HG03025 (cell line): ENCODE results near the gene KCND1.

Experiments used
- ATAC-seq: cut with Tn5 transposase; IDR thresholded peaks from one replicate; pipeline ENCODE4 v1.9.1; 2021; ENCODE audit warnings: mild to moderate bottlenecking, moderate library complexity; ENCODE audit not compliant: unreplicated experiment, low FRiP score

The KCND1 gene

GRCh38 chrX:48975541-48975940 is 3.9 kb upstream of the KCND1 start:
- ATAC-seq = no peak

- ATAC-seq = no peak
Measured at GRCh38 chrX:48975041-48975440, 3.4 kb upstream of the KCND1 start.

GRCh38 chrX:48974574-48974973 is 2.9 kb upstream of the KCND1 start:
- no peak for ATAC-seq

- no peak for ATAC-seq
Measured at GRCh38 chrX:48974033-48974432, 2.4 kb upstream of the KCND1 start.

GRCh38 chrX:48972220-48973164 is 848 bp upstream of the KCND1 start:
- ATAC-seq = no peak

- no peak for ATAC-seq
Measured at GRCh38 chrX:48969471-48969870, 2.2 kb downstream of the KCND1 start.

GRCh38 chrX:48968377-48968776 is 3.3 kb downstream of the KCND1 start:
- ATAC-seq = no peak

GRCh38 chrX:48966796-48967579 is 4.7 kb downstream of the KCND1 start:
- no peak for ATAC-seq

- ATAC-seq = no peak
Measured at GRCh38 chrX:48965959-48966358, 5.7 kb downstream of the KCND1 start.

GRCh38 chrX:48961585-48962091 is 10.0 kb downstream of the KCND1 start:
- ATAC-seq = no peak

- no peak for ATAC-seq
Measured at GRCh38 chrX:48960291-48960690, 11.4 kb downstream of the KCND1 start.

- ATAC-seq = peak; percentile 2
Measured at GRCh38 chrX:48958635-48959094, 13.0 kb downstream of the KCND1 start.

GRCh38 chrX:48957827-48958634 is 13.6 kb downstream of the KCND1 start:
- peak; percentile 73 for ATAC-seq

GRCh38 chrX:48957477-48957826 is 14.2 kb downstream of the KCND1 start, which contains the start of gene OTUD5:
Gene OTUD5, minus strand, starts transcription at chrX:48957607. Its CDS starts 37 bp downstream, at chrX:48957570.
- ATAC-seq = peak; percentile 35

- peak; percentile 1 for ATAC-seq
Measured at GRCh38 chrX:48956728-48957414, 14.8 kb downstream of the KCND1 start.

GRCh38 chrX:48948589-48948988 is 23.1 kb downstream of the KCND1 start:
- ATAC-seq = no peak

- no peak for ATAC-seq
Measured at GRCh38 chrX:48945517-48946348, 25.9 kb downstream of the KCND1 start.

GRCh38 chrX:48942895-48943294 is 28.7 kb downstream of the KCND1 start:
- ATAC-seq = no peak

- ATAC-seq = no peak
Measured at GRCh38 chrX:48940404-48940955, 31.2 kb downstream of the KCND1 start.
